ENCODE data around the gene NRDE2.
A peak's percentile ranks its signal among the peaks of the same experiment; 100 is the strongest.
"Not testable (repeated sequence)": the region's sequence is repeated elsewhere in the genome, so short reads cannot be mapped to it uniquely, and the experiment has no call there.

NRDE2 gene

GRCh38 chr14:90272523-90272922 lies 59.2 kb downstream of the NRDE2 start:
- no peak for DNase-seq (ENCODE audit: low read depth)

DNA sequence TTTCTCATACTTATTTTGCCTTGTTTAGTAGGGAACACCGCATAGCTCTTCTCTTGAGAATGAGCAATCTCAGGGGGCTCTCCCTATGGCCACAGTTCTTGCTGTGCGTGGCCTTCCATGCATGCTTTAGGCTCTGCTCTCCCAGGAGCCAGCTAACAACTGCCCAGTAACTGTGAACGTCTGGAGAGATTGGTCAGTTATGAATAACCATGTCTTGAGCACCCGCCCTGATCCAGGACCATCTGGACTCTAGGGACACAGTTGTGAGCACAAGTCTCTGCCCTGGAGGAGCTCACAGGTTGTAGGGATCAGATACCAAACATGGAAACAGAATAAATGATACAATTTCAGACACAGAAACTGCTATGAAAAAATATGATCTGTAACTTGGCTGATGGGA lies 63.3 kb downstream of the NRDE2 start:
- no peak for DNase-seq (ENCODE audit: low read depth)

DNA sequence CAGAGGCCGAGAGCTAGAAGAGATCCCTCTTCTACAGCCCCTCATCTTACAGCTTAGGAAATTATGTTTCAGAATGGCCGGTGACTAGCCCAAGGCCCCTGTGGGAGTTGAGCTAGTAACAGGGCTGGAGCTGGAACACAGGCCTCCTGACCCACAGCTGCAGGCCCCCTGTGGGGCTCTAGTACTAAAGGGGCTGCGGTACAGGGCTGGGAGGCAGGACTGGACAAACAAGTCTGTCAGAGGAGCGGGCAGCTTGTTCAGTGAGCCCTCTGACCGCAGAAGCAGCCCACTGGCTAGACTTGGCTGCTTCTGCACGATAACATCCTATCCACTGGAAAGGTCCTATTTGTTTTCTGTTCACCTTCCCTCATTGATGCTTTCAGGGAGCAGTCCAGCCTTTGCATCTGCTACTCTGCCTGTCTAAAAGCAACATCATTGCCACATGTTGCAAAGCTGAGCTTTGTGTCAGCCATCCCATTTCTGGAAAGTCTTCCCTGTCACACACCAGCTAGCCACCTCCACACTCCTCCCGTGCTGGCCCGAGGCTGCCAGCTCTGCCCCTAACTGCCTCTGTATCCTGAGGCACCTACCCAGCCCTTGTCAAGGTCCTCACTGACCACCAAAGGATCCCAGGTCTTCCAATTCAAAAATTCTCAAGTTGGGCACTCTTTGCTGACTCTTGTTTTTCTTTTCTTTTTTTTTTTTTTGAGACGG lies 65.1 kb downstream of the NRDE2 start:
- DNase-seq (ENCODE audit: low read depth) = no peak

GRCh38 chr14:90263748-90264449 lies 67.8 kb downstream of the NRDE2 start:
- DNase-seq (ENCODE audit: low read depth) = no peak

DNA sequence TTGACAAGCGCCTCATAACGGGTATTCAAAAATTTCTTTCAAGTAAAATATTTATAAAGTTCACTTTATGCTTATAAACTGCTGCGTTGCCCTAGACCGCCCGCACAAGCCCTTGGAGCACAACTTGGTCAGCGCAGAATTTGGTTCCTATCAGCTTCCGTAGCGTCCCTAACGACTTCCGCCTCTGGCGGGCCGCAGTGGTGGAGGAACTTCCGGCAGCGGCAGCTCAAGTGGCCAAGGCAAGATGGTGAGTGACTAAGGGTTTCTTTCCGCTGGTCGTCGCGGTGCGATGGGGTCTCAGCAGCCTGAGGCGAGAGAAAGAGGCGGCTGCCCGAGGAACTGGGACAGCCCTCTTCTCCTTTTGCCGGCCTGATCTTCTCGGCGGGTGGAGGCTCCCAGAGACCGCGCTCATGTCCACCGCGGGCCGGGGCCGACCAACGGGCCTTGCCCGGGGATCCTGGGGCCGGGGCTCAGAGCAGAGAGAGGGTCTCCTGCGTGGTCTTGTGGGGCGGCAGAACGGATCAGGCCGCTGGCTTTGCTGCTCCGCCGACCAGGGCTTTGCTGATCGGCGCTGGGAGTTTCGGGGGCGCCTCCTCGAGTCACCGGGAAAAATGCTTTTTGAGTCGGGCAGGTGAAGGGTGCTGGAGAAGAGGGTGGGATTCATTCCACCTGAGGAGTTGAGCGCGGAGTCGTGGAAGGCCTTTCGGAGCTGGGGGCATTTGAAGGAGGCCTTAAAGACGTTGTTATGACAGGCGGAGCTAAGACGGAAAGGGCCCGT lies 75.2 kb downstream of the NRDE2 start, which contains the start of gene PSMC1:
PSMC1 (plus strand) TSS at position 200 of the 778 bp plus-strand sequence; CDS start at position 245, 45 bp downstream.
- DNase-seq (ENCODE audit: low read depth) = peak; percentile 70

DNA sequence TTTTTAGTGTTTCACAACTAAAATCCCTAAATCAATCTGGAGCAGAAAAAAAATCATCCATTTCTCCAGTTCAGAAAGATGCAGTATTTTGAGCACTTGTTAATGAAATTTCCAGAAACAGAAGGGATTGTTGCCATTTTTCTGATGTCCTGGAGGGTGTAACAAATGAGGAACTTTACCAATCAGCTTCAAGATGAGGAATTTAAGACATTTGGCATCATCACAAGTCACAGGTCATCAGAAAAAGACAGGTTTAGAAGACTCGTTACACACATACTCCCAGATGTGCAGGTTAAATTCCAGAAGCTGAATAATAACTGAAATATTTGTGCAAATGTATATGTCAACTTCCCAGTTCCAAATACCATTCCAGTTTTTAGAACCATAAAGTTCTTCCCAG lies 75.9 kb downstream of the NRDE2 start:
- no peak for DNase-seq (ENCODE audit: low read depth)

GRCh38 chr14:90253826-90254225 lies 77.9 kb downstream of the NRDE2 start:
- DNase-seq (ENCODE audit: low read depth) = no peak

GRCh38 chr14:90248594-90248993 lies 83.1 kb downstream of the NRDE2 start:
- DNase-seq (ENCODE audit: low read depth) = no peak

DNA sequence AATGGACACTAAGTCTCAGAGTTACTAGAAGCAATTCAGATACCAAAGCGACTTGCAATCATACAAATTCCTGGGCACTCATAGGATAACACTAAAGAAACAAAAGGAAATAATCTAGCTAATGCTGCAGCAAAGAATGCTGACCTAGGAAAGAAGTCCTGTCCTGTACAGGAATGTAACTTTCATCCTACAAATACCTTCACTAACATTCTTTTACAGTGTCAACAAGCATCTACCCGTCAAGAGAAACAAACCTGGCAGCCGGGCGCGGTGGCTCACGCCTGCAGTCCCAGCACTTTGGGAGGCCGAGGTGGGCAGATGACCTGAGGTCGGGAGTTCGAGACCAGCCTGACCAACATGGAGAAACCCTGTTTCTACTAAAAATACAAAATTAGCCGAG lies 84.3 kb downstream of the NRDE2 start:
- not testable (repeated sequence) for DNase-seq (ENCODE audit: low read depth)

DNA sequence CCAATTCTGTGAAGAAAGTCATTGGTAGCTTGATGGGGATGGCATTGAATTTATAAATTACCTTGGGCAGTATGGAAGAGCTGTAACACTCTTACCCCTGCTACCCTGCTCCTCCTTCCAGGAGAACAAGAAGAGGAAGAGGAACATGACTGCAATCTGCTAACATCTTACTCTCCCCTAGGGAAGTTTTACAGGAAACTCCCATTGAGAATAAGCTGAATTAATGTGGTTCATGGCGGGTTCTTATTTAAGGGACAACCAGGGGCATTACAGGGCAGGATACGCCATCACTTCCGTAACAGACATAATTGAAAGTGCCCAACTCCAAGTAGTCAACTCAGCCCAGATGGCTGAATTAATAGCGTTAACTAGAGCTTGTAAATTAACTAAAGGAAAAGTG lies 84.8 kb downstream of the NRDE2 start:
- DNase-seq (ENCODE audit: low read depth) = no peak

- no peak for DNase-seq (ENCODE audit: low read depth)
These were observed 89.3 kb downstream of the NRDE2 start for GRCh38 chr14:90242444-90242843.

DNA sequence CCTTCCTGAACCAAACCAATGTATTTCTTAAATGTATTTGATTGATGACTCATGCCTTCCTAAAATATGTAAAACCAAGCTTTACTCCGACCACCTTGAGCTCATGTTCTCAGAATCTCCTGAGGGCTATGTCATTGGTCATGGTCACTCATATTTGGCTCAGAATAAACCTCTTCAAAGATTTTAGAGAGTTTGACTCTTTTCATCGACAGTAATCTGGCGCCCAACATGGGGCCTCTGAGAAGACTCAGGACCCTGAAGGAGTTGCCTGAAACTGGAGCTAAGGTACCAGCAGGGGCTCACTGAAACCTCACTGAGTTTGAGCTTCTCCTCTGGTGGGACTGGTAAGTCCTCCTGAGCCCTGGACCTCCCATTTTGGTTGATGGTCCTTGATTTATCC lies 92.6 kb downstream of the NRDE2 start:
- no peak for DNase-seq (ENCODE audit: low read depth)

- DNase-seq (ENCODE audit: low read depth) = peak; percentile 4
These were observed 96.4 kb downstream of the NRDE2 start for GRCh38 chr14:90235179-90235976.

DNA sequence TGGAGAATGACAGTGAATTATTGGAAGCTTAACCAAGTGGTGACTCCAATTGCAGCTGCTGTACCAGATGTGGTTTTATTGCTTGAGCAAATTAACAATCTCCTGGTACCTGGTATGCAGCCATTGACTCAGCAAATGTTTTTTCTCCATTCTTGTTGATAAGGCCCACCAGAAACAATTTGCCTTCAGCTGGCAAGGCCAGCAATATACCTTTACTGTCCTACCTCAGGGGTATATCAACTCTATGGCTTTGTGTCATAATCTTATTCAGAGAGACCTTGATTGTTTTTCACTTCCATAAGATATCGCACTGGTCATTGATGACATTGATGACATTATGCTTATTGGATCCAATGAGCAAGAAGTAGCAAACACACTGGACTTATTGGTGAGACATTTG lies 101.8 kb downstream of the NRDE2 start:
- not testable (repeated sequence) for DNase-seq (ENCODE audit: low read depth)

- no peak for DNase-seq (ENCODE audit: low read depth)
These were observed 103.3 kb downstream of the NRDE2 start for GRCh38 chr14:90228478-90228877.
